ENCODE results near the gene SLC26A6.

GRCh38 chr3:48576647-48577046, 58.6 kb downstream of the SLC26A6 start:
- TF ChIP-seq CTCF (IDR thresholded peaks at IDR 0.05) (no peak), POLR2AphosphoS5 (IDR thresholded peaks at IDR 0.05; ENCODE audit: low read depth, low read length) (no peak), TCF7L2 (IDR thresholded peaks at IDR 0.05; ENCODE audit: low read depth, low read length) (no peak), REST (IDR thresholded peaks at IDR 0.05; ENCODE audit: insufficient read depth in 1 of 2, low read depth in 2 of 2, low read length in 1 of 2) (no peak), SIN3A (IDR thresholded peaks at IDR 0.05; ENCODE audit: borderline replicate concordance, insufficient read depth, low read depth, low read length) (no peak)
